Osteocyte (in vitro differentiated cells): ENCODE data around the gene ADAMTS2. TPM values are rescaled to one million over a fixed set of nuclear protein-coding genes. Genes with fewer than 3 reads are reported as not detected.

Source experiments
- DNase-seq: peaks from one replicate; pipeline ENCODE4 v3.0.0; 2021; ENCODE audit warnings: mixed read lengths; ENCODE audit not compliant: unreplicated experiment; ENCODE audit errors: extremely low spot score
- H3K27ac Mint-ChIP-seq: one replicate; pipeline ENCODE4 v1.8.0; 2021; ENCODE audit warnings: mild to moderate bottlenecking, mixed read lengths; ENCODE audit not compliant: unreplicated experiment
- H3K27me3 Mint-ChIP-seq: one replicate; pipeline ENCODE4 v1.8.0; 2021; ENCODE audit warnings: mixed read lengths; ENCODE audit not compliant: unreplicated experiment
- H3K36me3 Mint-ChIP-seq: one replicate; pipeline ENCODE4 v1.8.0; 2021; ENCODE audit warnings: mixed read lengths; ENCODE audit not compliant: unreplicated experiment
- H3K4me1 Mint-ChIP-seq: one replicate; pipeline ENCODE4 v1.8.0; 2021; ENCODE audit warnings: mixed read lengths; ENCODE audit not compliant: unreplicated experiment
- H3K4me3 Mint-ChIP-seq: one replicate; pipeline ENCODE4 v1.8.0; 2021; ENCODE audit warnings: mild to moderate bottlenecking, moderate library complexity, mixed read lengths; ENCODE audit not compliant: unreplicated experiment
- H3K9me3 Mint-ChIP-seq: one replicate; pipeline ENCODE4 v1.8.0; 2021; ENCODE audit warnings: mixed read lengths; ENCODE audit not compliant: unreplicated experiment
- CTCF ChIP-seq: fragments of 200-600 bp; sonication (generic); IDR thresholded peaks from 2 replicates; pipeline ENCODE4 v1.5.0; 2021; ENCODE audit warnings: antibody characterized with exemption, mild to moderate bottlenecking, moderate library complexity
- long read RNA-seq: library from polyadenylated mRNA; unstranded; transcript quantifications from one replicate; pipeline ENCODE4 v2.0.0, GENCODE V29; 2021
- total RNA-seq: library from RNA; stranded (reverse); gene quantifications from 2 replicates; pipeline ENCODE4 v1.2.1, GENCODE V29; 2021

The ADAMTS2 gene
- 10.7 and 12.2 TPM in 2 replicates for total RNA-seq
- long read RNA-seq, partial matches to known transcripts: 0 of 5 reads
- long read RNA-seq, other reads (novel, unspliced or antisense): 5 of 5 reads

- Mint-ChIP-seq H3K27me3 (peaks cover 44% of the 10 kb centered on the region), H3K4me3 (peak within 1 kb of the TSS; percentile 56), H3K36me3 (no peaks in the 10 kb centered on the region), H3K27ac (no peak within 1 kb of the TSS), H3K4me1 (peaks cover 8% of the 10 kb centered on the region), H3K9me3 (no peaks in the 10 kb centered on the region)
- no peak for DNase-seq
- TF ChIP-seq CTCF: no peak
Measured at GRCh38 chr5:179345433-179346321, at the start of gene ADAMTS2. Gene ADAMTS2, minus strand, starts transcription at chr5:179345461. Its CDS starts 133 bp downstream, at chr5:179345328.

- Mint-ChIP-seq H3K4me1 (no peaks in the 10 kb centered on the region), H3K4me3 (no peak overlapping the region), H3K27me3 (no peaks in the 10 kb centered on the region), H3K9me3 (peaks cover 49% of the 10 kb centered on the region), H3K36me3 (no peaks in the 10 kb centered on the region), H3K27ac (no peak overlapping the region)
- no peak for TF ChIP-seq CTCF
- peak; percentile 30 for DNase-seq
Measured at GRCh38 chr5:179393078-179393477, 47.8 kb upstream of the ADAMTS2 start.

GRCh38 chr5:179387151-179388110 is 42.2 kb upstream of the ADAMTS2 start:
- DNase-seq: peak; percentile 75
- Mint-ChIP-seq H3K36me3 (no peaks in the 10 kb centered on the region), H3K27ac (no peak overlapping the region), H3K27me3 (no peaks in the 10 kb centered on the region), H3K4me3 (no peak overlapping the region), H3K4me1 (no peaks in the 10 kb centered on the region), H3K9me3 (peaks cover 28% of the 10 kb centered on the region)
- no peak for TF ChIP-seq CTCF

- peaks cover 23% of the 10 kb centered on the region for H3K9me3 Mint-ChIP-seq
- no peaks in the 10 kb centered on the region for H3K36me3 Mint-ChIP-seq
- H3K4me3 Mint-ChIP-seq: no peak overlapping the region
- H3K27me3 Mint-ChIP-seq: no peaks in the 10 kb centered on the region
- H3K27ac Mint-ChIP-seq: no peak overlapping the region
- DNase-seq: peak; percentile 40
- H3K4me1 Mint-ChIP-seq: no peaks in the 10 kb centered on the region
- TF ChIP-seq CTCF: no peak
Measured at GRCh38 chr5:179385914-179386313, 40.7 kb upstream of the ADAMTS2 start.
